Measurements from ENCODE around the gene SLC25A10. TPM values are rescaled to one million over a fixed set of nuclear protein-coding genes. Genes with fewer than 3 reads are reported as not detected.

SLC25A10 gene
- total and polyA plus RNA-seq, 2 of the 8 experiments (the other 6 are each of a cell fraction or from before 2014, with no cell fraction given): 22.2 to 43.0 TPM

DNA sequence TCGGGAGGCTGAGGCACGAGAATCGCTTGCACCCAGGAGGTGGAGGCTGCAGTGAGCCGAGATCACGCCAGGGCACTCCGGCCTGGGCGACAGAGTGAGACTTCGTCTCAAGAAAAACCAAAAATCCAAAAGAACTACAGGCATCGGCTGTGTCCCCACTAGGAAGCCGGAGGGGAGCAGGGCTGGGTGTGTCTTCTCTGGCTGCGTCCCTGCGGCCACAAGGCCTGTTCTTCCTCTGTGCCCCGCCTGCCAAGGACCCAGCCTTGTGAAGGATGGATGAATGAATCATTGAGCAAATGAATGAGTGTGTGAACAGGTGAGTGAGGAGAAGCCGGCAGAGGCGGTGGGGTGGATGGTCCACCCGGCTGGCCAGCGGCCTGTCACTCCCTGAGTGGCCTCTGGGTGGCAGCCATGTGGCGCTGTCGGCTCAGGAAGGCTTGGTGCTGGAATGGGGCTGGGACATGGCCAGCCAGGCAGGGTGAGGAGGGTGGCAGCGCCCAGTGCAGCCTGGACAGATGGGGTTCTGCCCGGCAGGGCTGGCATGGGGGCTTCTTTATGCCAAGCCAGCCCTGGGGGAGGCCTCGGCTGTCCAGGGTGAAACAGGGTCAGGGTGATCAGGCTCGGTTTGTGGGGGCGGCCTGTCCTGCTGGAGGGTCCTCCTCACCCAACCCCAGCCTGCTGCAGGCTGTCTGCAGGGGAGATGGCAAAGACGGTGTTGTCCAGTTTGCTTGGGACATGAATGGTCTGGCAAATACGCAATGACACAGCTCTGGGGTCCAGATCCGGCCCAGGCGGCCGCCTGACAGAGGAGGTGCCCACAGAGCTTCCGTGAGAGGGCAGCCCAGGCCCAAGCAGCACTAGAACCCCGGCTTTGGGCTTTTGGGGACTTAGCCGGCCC, 21.7 kb downstream of the SLC25A10 start (continued):
- TF ChIP-seq BACH1 (IDR thresholded peaks at IDR 0.05; ENCODE audit: low read length) (no peak), ASH2L (IDR thresholded peaks at IDR 0.05; ENCODE audit: low read length) (no peak), TEAD4 (IDR thresholded peaks at IDR 0.05; ENCODE audit: low read depth, low read length) (peak; percentile 60; the same call in 1 of the 2 replicates), POLR2AphosphoS5 (IDR thresholded peaks at IDR 0.05; ENCODE audit: low read depth, low read length) (no peak), RNF2 (IDR thresholded peaks at IDR 0.05; ENCODE audit: borderline replicate concordance, low read depth, low read length, missing control alignments, poor library complexity, severe bottlenecking) (no peak), MAX (IDR thresholded peaks at IDR 0.05) (peak; percentile 43; the same call in 1 of the 2 replicates), RAD21 (IDR thresholded peaks at IDR 0.05 in 1 of 2, conservative IDR thresholded peaks at IDR 0.05 in 1 of 2; ENCODE audit: low read depth in 2 of 2, low read length in 2 of 2) (peak; percentile 97 to 98), KDM4A (IDR thresholded peaks at IDR 0.05; ENCODE audit: low read depth, low read length, severe bottlenecking) (no peak), SUZ12 (IDR thresholded peaks at IDR 0.05; ENCODE audit: low read length) (no peak), PHF8 (conservative IDR thresholded peaks at IDR 0.05; ENCODE audit: low read depth, low read length) (no peak), GTF2F1 (IDR thresholded peaks at IDR 0.05; ENCODE audit: borderline replicate concordance, low read depth, low read length) (no peak)

Data from H1 (cell line).